Measurements from ENCODE around the gene HSPA1B.
"Not testable (repeated sequence)": the region's sequence is repeated elsewhere in the genome, so short reads cannot be mapped to it uniquely, and the experiment has no call there.

- not testable (repeated sequence) for TF ChIP-seq POLR2A, POLR2AphosphoS5 (IDR thresholded peaks at IDR 0.05)
These were observed 36.6 kb downstream of the HSPA1B start for GRCh38 chr6:31864123-31864562.
